GM23338 (cell line): Measurements from ENCODE around the gene CACNA2D3. TPM values are rescaled to one million over a fixed set of nuclear protein-coding genes. Genes with fewer than 3 reads are reported as not detected.

Experiments used
- ATAC-seq: fragments of 200-7000 bp; cut with Tn5 transposase; 3 replicates; pipeline ENCODE4 v1.9.1; 2020
- DNase-seq: peaks from one replicate; pipeline ENCODE4 v3.0.0-alpha.2; 2015; ENCODE audit warnings: low spot score
- H2AFZ ChIP-seq: fragments of 200-600 bp; sonication (generic); 2 replicates; pipeline ENCODE4 v1.8.0; 2016; ENCODE audit warnings: antibody characterized with exemption, mild to moderate bottlenecking, moderate library complexity
- H3F3A ChIP-seq: fragments of 200-600 bp; sonication (generic); replicated peaks from 2 replicates; pipeline ENCODE4 v1.8.0; 2017; ENCODE audit warnings: antibody characterized with exemption, mixed run types, low read depth
- H3K27ac ChIP-seq: fragments of 200-600 bp; sonication (generic); 2 replicates; pipeline ENCODE4 v1.6.1; 2016; ENCODE audit warnings: low read depth
- H3K27me3 ChIP-seq: fragments of 200-600 bp; sonication (generic); 2 replicates; pipeline ENCODE4 v1.8.0; 2016; ENCODE audit warnings: mild to moderate bottlenecking, mixed run types, moderate library complexity; ENCODE audit not compliant: insufficient read depth
- H3K36me3 ChIP-seq: fragments of 200-600 bp; sonication (generic); 2 replicates; pipeline ENCODE4 v1.8.0; 2016; ENCODE audit warnings: mild to moderate bottlenecking; ENCODE audit not compliant: insufficient read depth
- H3K4me1 ChIP-seq: fragments of 200-600 bp; sonication (generic); 2 replicates; pipeline ENCODE4 v1.8.0; 2016; ENCODE audit warnings: mild to moderate bottlenecking, moderate library complexity; ENCODE audit not compliant: insufficient read depth
- H3K4me2 ChIP-seq: fragments of 200-600 bp; sonication (generic); 2 replicates; pipeline ENCODE4 v1.7.1; 2017; ENCODE audit warnings: mixed run types
- H3K4me3 ChIP-seq: fragments of 200-600 bp; sonication (generic); 2 replicates; pipeline ENCODE4 v1.6.1; 2016; ENCODE audit warnings: mixed run types
- H3K79me2 ChIP-seq: fragments of 200-600 bp; sonication (generic); replicated peaks from 2 replicates; pipeline ENCODE4 v1.8.0; 2017; ENCODE audit warnings: mild to moderate bottlenecking; ENCODE audit not compliant: insufficient read depth
- H3K9me2 ChIP-seq: fragments of 200-600 bp; sonication (generic); 2 replicates; pipeline ENCODE4 v1.8.0; 2017; ENCODE audit not compliant: insufficient read depth
- H4K20me1 ChIP-seq: fragments of 200-600 bp; sonication (generic); replicated peaks from 2 replicates; pipeline ENCODE4 v1.8.0; 2017; ENCODE audit warnings: mild to moderate bottlenecking; ENCODE audit not compliant: insufficient read depth
- H3K27ac Mint-ChIP-seq: 2 replicates; pipeline ENCODE4 v1.8.0; 2020; ENCODE audit warnings: inconsistent platforms, mild to moderate bottlenecking, moderate library complexity, mixed read lengths
- H3K27me3 Mint-ChIP-seq: 3 replicates; pipeline ENCODE4 v1.8.0; 2022; ENCODE audit warnings: low read depth, mild to moderate bottlenecking, moderate library complexity, mixed read lengths, inconsistent platforms; ENCODE audit not compliant: insufficient read depth, poor library complexity
- H3K36me3 Mint-ChIP-seq: 3 replicates; pipeline ENCODE4 v1.8.0; 2021; ENCODE audit warnings: low read depth, mild to moderate bottlenecking, inconsistent platforms, moderate library complexity, mixed read lengths
- H3K4me1 Mint-ChIP-seq: 3 replicates; pipeline ENCODE4 v1.8.0; 2020; ENCODE audit warnings: mild to moderate bottlenecking, inconsistent platforms, mixed read lengths
- H3K4me3 Mint-ChIP-seq: 3 replicates; pipeline ENCODE4 v1.8.0; 2021; ENCODE audit warnings: moderate library complexity, mild to moderate bottlenecking, inconsistent platforms, mixed read lengths
- H3K9me3 Mint-ChIP-seq: 3 replicates; pipeline ENCODE4 v1.8.0; 2020; ENCODE audit warnings: moderate library complexity, mild to moderate bottlenecking, inconsistent platforms, mixed read lengths
- CTCF ChIP-seq, 2 experiments: fragments of 200-600 bp in 1 of 2; sonication (generic) in 1 of 2; conservative IDR thresholded peaks; 2 replicates each; pipeline versions ENCODE4 v1.5.1 to v1.6.1; 2016 to 2017; ENCODE audit warnings: antibody characterized with exemption in 2 of 2, low read depth in 2 of 2, mild to moderate bottlenecking in 2 of 2, moderate library complexity in 1 of 2
- EZH2 ChIP-seq: fragments of 200-600 bp; sonication (generic); IDR thresholded peaks from one replicate; pipeline ENCODE4 v1.8.0; 2017; ENCODE audit warnings: antibody characterized with exemption, mild to moderate bottlenecking, low read depth; ENCODE audit not compliant: unreplicated experiment
- ZNF331 ChIP-seq: fragments of 250-450 bp; sonication (Bioruptor Pico); IDR thresholded peaks from 2 replicates; pipeline ENCODE4 v1.5.0; 2020; ENCODE audit warnings: low read depth, mild to moderate bottlenecking, moderate library complexity
- ZNF462 ChIP-seq: fragments of 250-450 bp; sonication (Bioruptor Pico); IDR thresholded peaks from 2 replicates; pipeline ENCODE4 v1.5.0; 2020; ENCODE audit warnings: mild to moderate bottlenecking, moderate library complexity
- polyA plus RNA-seq: library from polyadenylated mRNA; unstranded; fragments of >200 nt; fragmentation: Nextera tagmentation; extraction: Ambion mirVana; gene quantifications from 2 replicates; pipeline ENCODE4 v1.2.1, GENCODE V29; 2016
- total RNA-seq: library from RNA; depleted of rRNA; stranded (reverse); fragments of >200 nt; shearing (Covaris generic); gene quantifications from 2 replicates; pipeline ENCODE4 v1.2.3, GENCODE V29; 2014

CACNA2D3 gene
- total and polyA plus RNA-seq, 2 experiments from 2014 or later, result 2.2 to 2.3 TPM

GRCh38 chr3:54736459-54736858 is 614.1 kb downstream of the CACNA2D3 start:
- Histone ChIP-seq H3K4me3 (no peak overlapping the region), H4K20me1 (no peaks in the 10 kb centered on the region), H3K27me3 (no peaks in the 10 kb centered on the region), H3F3A (no peaks in the 10 kb centered on the region), H3K79me2 (no peaks in the 10 kb centered on the region), H3K9me2 (peaks cover 19% of the 10 kb centered on the region; the same call in 1 of the 2 replicates), H3K4me2 (no peak overlapping the region), H2AFZ (no peak overlapping the region), H3K36me3 (no peaks in the 10 kb centered on the region), H3K4me1 (peaks cover 15% of the 10 kb centered on the region), H3K27ac (no peak overlapping the region)
- H3K36me3 Mint-ChIP-seq, result no peaks in the 10 kb centered on the region
- H3K9me3 Mint-ChIP-seq, result no peaks in the 10 kb centered on the region
- no peak for DNase-seq
- H3K27ac Mint-ChIP-seq, result no peak overlapping the region
- ATAC-seq, result no peak
- peaks cover 13% of the 10 kb centered on the region; the same call in 2 of the 3 replicates for H3K4me1 Mint-ChIP-seq
- TF ChIP-seq ZNF462 (CRISPR knock-in tag) (no peak), ZNF331 (CRISPR knock-in tag) (no peak), CTCF (conservative IDR thresholded peaks at IDR 0.05; ENCODE audit: low read depth in 2 of 2) (no peak), EZH2 (no peak)
- no peak overlapping the region for H3K4me3 Mint-ChIP-seq
- H3K27me3 Mint-ChIP-seq, result peaks cover 2% of the 10 kb centered on the region
